SIG-M5 treated with dmso at 0.1 percent for 504 hours (cell line): ENCODE measurements around the gene SS18.

Source experiments
- DNase-seq: peaks from one replicate; lab custom pipeline; 2025; ENCODE audit not compliant: unreplicated experiment; lab: John Stamatoyannopoulos, UW

SS18 gene

DNA sequence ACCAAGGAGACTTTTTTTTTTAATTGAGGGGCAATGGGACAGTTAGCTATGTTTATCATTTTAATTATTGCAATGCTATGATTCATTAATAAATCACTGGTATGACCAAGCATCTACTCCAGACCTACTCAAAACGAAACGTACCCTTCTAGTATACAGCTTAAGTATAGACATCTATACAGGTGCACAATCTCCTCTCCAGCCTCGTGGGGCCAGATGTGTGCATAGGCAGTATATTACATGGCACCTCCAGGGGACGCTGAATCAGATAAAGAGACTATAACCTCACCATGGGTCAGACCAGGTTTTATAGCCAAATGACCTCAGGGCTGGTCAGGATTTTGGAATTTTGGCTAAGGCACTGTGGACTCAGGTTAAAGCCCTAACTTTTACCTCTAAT lies 86.6 kb downstream of the SS18 start:
- DNase-seq, result no peak

DNA sequence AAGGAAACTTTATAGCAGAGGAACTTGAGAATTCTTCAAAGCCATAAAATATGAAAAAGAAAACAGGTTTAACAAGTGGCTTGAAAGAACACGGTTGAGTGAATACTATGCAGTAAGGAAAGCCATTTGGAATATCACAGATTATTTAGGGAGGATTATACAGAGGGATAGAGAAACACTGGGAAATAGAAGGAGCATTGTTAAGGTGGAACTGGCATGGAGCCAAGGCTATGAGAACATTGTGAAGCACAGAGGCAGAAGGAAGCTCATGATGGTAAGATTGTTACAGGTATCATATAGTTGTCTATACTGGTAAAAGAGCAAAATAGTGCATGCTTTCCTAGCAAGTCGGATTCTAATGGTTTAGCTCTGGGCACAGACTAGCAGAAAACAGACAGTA lies 87.1 kb downstream of the SS18 start:
- DNase-seq, result no peak

DNA sequence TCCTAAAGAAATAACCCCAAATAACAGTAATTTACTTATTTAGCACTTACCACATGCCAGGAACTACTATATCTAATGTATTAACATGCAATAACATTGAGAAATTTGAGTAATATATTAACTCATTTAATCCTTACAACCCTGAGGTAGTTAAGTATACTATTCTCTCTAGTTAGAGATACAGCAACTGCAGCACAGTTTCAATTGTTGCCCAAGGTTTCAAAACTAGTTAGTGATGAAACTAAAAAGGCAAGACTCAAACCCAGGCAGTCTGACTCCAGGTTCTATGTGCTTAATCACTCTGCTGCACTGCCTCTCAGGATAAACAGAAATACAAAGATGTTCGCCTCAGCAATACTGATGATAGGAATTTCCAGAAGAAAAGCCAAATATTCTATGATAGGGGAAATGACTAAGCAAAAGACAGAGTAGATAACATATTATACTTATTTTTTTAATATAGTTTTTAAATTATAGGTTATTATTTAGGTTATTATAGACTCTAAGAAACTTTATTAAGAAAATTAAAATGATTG lies 88.0 kb downstream of the SS18 start:
- no peak for DNase-seq

DNA sequence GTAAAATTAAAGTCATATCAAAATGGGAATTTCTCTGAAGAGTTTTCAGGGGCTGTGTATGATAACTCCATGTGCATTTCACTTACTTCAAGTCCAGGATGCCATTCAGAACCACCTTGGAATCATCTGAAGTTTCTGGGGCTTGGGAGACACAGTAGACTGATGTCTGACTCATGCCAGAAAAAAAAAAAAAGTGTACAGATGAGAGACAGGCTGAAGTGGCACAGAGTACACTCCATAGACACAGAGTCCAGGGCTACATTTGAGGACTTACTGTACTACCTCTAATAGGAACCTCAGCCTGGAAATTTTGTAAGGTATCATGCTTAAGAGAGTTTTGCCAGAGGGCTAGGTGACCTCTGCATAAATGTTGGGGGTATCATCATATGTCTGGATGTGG lies 92.0 kb downstream of the SS18 start:
- no peak for DNase-seq

DNA sequence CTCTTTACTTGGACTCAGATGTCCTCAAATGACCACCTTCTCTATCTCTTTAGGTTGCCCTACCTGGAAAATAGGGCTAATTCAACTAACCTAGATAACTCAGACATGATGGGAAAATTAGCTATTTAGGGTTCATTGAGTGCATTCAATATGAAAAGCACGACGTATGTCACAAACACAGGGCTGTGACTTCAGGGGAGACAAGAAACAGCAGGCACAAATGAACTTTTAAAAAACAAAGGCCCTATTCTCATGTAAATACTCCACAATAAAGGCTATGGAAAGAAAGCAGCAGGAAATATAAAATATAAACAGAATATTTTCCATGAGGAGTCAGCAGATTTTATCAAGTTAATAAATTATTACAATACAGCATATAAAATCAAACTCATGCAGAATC lies 97.8 kb downstream of the SS18 start:
- no peak for DNase-seq

DNA sequence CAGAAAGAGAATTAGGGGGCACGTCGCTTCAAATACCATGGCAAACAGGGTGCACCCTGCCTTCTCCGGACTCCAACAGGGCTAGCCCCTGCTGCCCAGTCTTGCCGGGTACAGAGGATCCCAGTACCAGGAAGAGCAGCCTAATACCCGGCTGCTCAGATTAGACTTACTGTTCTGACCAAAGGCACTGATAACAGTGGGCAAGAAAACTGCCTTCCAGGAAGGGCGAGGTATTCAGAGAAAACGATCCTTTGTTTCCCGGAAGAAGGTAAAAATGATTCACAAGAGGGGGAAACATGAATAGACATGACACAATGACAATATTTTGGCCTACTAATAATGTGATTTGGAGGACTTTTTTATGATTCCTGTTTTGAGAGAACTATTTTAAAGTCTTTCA lies 99.9 kb downstream of the SS18 start:
- no peak for DNase-seq

DNA sequence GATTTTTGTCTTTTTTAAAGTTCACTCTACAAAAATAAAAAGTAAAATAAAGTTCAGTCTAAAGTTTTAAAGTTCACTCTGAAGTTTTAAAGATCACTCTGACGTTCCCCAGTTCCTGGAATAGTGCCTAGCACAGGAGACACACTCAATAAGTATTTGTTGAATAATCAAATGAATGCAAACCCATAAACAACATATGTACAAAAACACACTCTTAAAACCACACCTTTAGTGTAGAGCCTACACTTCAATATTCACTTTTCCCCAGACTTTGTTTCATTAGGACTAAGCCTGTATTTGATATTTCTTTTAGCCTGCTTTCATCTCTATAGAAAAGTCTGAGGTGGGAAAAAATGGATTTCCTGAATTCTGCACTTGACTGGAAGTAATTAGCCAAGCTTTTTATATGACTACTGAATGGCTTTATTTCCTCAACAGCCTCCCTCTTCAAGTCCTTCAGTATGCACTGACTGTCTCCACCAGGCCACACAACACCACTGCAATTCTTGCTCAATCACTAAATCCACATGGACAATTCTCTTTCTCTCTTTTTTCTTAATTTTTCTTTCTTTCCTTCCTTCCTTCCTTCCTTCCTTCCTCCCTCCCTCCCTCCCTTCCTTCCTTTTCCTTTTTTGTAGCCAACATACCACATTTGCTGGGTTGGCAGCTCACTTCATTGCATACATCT lies 104.6 kb downstream of the SS18 start:
- DNase-seq, result no peak

DNA sequence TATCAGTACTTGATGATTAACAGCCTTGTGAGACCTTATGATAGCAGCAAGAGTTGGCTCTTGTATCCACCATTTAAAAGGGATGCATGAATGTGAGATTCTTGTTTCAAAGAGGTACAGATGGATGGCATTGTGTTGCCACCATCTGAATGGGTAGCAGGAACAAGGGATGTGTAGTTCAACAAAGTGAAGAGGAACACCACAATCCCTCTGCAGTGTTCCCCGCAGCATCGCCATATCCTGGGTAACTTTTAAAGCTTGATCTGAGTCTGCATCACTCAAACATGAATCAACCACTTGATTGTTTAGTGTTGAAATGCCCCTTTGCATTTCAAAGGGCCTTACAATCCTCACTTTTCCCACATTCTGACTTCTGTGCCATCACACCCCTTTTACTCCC lies 106.7 kb downstream of the SS18 start:
- no peak for DNase-seq

DNA sequence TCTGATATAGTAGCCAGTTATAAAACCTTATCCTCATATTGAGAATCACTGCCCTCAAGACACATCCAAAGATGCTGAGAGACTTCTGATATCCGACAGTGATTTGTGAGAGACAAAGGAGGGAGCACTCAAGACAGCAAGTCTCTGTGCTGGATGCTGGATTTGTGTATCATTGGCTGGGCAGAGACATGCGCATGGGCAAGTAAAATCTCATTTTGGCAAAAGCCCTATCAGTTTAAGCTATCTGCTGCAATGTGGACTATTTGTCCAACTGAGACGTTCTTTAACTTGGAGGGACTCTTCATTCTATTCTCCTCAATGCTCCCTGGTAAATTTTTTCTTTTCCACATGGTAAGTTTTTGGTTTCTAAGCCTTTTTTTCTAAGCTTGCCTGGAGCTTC lies 107.5 kb downstream of the SS18 start:
- DNase-seq, result no peak

DNA sequence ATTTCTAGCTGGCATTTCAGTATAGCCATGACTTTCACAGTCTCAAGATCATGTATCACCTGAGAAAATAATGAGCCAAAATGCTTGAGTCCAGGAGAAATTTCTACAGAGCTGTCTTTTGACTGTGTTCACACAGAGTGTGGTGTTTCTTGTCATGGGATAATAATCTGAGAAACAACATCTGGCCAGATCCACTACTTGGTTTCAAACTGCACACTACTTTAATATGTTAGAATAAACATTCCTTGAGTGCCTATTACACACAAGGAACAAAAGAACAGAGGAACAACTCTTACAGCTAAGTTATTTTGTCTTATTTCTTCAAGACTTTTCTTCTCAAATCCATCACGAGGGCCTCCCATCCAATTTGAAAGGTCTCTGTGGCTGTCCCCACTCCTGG lies 108.3 kb downstream of the SS18 start:
- DNase-seq, result no peak

DNA sequence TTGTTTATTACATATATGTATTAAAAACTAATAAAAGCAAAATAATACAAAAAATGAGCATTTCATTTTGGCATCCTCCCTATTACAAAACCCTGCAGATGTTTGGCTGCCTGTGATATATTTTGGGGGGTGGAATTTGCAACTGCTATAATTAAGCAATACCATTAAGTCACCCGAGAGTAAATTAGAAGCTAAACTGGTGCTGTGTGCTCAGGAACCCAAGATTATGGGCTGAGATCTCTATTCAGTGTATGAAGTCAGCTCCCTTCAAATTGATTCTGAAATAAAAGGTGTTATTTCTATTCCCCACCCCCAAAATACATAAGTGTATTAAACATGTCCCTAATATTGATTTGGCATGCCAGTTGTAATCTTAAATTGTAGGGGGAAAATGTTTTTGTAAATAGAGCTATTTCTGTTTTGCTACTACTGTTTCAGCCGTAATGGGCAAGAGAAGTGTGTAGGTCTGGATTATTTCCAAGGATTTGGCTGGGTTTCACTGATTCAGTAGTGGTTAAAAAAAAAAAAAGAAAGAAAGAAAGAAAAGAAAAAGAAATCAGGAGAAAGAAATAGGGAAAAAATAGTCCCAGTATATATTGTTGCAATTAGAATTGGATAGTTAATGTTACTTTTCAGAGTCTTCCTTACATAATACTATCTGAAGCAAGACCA lies 110.9 kb downstream of the SS18 start:
- peak; percentile 6 for DNase-seq

DNA sequence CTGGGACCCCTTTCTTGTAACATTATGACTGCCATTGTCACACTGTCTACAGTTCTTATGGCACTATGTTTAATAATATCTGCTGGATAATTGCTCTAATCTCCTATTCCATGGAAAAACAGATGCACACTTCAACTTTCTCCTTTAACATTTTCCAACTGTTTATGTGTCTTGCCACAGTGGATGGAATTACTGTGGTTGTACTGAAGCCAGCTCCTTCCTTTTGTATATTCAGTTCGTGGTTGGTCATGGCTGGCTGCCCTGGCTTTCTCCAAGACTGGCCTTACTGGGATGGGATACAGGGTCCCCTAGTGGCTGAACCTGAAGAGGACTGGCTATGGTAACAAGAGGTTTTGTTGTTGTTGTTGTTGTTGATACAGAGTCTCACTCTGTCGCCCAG lies 113.9 kb downstream of the SS18 start:
- no peak for DNase-seq

DNA sequence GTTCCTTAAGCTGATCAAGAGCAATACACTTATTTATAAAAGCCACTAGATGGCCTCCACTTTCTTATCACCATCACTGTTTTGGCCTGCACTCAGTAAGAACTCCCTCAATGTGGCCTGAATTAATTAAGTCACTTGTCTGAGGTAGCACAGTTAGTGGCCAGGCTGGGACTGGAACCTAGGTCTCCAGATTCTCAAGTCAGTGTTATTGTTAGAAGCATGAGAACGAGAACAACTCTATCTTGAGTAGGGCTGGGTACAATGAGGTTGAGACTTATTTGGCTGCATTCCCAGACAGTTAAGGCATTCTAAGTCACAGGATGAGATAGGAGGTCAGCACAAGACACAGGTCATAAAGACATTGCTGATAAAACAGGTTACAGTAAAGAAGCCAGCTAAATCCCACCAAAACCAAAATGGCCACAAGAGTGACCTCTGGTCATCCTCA lies 115.8 kb downstream of the SS18 start:
- DNase-seq, result no peak
